ENCODE results near the gene A2ML1.
"Not testable (repeated sequence)": the region's sequence is repeated elsewhere in the genome, so short reads cannot be mapped to it uniquely, and the experiment has no call there.

The A2ML1 gene

DNA sequence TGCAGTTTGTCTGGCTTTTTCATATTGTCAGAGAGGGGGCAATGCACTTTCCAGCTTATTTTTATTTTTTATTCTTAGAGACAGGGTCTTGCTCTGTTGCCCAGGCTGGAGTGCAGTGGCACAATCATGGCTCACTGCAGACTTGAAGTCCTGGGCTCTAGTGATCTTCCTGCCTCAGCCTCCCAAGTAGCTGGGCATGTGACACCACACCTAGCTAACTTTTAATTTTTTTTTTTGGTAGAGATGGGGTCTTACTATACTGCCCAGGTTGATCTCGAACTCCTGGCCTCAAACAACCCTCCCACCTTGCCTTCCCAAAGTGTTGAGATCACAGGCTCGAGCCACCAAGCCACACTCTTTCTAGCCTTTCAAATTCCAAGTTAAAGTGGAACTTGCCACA, 3.9 kb upstream of the A2ML1 start:
- no peak for DNase-seq

DNA sequence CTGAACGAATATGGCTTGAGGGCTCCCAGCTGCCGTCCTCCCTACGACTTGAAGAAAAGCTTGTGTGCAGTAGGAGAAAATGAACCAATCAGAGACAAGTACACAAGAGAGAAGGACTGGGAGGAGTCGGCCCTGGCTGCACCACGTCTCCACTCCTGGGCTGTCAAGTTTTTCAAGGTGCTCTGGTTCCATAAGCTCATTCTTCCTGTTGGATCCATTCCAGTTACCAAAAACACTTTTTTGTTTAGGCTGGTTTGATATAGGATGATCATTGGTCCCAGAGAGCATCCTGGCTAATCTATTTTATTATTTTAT, 2.8 kb upstream of the A2ML1 start:
- no peak for DNase-seq

DNA sequence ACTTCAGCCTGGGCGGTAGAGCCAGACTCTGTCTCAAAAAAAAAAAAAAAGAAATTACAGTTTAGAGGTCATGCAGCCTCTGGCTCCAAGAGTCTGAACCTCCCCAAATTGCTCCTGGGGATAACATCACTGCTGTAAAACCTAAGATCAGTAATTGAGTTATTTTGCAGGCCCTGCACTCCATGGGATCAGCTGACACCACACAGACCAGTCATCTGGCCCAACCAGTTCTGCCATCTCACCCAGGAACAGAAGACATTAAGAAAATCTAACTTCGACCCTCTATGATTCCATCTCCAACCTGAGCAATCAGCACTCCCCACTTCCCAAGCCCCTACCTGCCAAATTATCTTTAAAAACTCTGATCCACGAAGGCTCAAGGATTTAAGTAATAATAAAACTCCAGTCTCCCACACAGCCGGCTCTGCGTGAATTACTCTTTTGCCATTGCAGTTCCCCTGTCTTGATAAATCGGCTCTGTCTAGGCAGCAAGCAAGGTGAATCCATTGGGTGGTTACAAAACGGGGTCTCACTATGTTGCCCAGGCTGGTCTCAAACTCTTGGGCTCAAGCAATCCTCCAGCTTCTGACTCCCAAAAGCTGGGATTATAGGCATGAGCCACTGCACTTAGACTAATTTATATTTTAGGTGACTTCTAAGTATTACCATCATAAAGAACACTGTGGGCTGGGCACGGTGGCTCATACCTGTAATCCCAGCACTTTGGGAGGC, 1.6 kb upstream of the A2ML1 start:
- not testable (repeated sequence) for DNase-seq

DNA sequence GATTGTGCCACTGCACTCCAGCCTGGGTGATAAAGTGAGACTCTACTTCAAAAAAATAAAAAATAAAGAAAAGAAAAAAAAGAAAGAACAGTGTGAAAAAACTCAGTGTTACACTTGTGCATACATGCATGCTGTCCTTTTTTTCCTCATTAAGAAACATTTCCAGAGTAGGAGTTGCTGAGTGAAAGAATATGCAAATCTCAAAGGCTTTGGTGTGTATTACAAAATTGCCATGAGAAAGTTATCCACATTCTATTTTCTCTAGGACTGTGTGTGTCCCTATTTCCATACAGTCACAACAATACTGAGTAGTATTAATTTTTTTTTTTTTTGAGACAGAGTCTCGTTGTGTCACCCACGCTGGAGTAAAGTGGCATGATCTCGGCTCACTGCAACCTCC, 830 bp upstream of the A2ML1 start:
- DNase-seq, result no peak

DNA sequence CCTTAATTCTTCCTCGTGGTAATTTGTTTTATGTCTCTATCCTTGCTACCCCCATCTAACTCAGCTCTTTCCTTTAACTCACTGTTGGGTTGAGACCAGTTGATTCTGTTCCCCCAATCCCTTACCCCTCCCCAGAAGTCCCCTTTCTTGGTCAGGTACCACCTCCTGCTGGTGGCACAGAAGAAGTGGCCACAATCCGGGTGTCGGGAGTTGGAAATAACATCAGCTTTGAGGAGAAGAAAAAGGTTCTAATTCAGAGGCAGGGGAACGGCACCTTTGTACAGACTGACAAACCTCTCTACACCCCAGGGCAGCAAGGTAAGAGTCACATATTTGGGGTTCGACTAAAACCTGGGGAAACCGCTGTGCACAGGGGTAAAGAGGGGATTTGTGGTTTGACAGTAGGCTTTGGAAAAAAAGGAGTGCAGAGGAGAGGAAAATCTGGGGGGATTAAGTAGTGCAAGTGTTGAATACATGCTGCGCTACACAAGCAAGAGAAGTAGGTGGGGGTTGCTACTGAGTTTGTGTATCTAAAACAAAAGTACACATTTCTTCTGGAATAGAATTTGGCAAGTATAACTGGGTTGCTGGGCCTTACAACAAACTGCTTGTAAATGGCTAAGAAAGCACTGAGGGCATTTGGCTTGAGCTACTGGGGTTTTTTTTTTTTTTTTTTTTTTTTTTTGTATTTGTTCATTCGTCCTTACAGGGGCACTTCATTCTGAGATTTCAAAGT, 1.3 kb downstream of the A2ML1 start:
- peak; percentile 19 for DNase-seq

DNA sequence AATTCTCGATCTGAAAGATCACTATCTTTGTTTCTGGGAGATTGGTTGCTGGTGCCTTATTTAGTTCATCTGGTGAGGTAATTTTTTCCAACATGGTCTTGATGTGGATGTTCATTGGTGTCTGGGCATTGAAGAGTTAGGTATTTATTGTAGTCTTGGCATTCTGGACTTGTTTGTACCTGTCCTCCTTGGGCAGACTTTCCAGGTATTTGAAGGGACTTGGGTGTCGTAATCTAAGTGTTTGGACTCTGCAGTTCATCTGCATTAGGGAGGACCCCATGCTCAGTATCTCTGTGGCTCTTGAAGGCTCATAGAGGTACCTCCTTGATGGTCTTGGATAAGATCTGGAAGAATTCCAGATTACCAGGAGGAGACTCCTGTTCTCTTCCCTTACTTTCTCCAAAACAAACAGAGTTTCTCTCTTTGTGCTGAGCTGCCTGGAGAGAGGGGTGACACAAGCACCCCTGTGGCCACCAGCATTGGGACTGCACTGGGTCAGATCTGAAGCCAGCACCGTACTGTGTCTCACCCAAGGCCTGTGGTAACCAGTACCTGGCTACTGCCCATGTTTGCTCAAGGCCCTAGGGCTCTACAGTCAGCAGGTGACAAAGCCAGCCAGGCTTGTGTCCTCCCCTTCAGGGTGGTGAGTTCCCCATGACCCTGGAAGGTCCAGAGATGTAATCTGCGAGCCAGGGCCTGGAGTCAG, 5.3 kb downstream of the A2ML1 start:
- DNase-seq, result no peak

DNA sequence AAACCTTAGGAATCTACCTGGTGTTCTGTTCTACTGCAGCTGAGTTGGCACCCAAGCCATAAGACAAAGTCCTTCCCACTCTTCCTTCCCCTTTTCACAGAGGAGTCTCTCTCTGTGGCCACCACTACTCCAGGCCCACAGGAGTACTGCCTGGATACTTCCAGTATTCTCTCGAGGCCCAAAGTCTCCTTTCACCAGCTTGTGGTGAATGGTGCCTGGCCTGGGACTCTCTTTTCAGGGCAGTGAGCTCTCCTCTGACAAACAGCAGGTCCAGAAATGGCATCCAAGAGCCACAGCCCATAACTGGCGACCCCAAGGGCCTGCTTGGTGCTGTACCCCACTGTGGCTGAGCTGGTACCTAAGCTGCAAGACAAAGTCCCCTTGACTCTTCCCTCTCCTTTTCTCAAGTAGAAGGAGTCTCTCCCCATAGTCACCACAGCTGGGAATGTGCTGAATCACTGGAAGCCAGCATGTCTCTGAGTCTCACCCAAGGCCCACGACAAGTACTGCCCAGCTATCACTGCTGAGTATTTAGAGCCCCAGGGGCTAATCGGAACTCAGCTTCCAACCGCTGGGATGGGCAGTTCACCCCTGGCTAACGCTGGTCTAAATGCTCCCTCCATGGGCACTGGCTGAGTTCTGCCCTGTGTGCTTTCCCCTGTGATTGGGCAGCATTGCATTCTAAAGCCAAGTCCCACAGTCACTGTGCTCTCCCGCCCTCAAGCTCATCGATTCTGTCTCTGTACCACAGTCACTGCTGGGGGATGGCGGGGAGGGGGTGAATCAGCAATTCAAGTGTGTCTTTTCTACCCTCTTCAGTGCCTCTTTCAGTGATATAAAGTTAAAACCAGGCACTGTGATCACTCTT, 6.1 kb downstream of the A2ML1 start:
- no peak for DNase-seq

DNA sequence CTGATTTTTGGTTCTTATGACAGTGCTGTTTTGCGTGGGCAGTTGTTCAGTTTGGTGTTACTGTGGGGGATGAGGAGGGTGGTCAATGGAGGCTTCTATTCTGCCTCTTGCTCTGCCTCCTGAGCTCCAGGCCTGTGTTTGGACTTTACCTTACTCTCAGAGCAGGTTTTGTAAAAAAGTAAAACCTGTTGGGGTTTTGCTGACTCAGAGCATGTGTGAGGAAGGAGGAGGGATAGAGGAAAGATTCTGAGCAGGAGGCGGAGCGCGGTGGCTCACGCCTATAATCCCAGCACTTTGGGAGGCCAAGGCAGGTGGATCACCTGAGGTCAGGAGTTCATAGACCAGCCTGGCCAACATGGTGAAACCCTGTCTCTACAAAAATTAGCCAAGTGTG, 6.7 kb downstream of the A2ML1 start:
- DNase-seq, result no peak

DNA sequence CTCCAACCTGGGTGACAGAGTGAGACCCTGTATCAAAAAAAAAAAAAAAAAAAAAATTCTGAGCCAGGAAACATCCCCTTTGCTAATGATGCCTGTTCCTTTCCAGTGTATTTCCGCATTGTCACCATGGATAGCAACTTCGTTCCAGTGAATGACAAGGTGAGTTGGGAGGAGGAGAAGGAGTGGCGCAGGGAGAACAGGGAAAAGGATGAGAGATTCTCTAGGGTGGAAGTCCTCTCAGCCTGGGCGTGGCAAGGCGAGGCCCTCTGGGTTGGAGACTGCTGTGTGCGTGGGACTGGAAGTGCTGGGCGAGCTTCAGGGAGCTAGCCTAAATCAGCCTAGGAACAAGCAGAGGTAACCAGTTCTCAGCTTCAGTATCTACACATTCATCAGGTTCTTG, 7.2 kb downstream of the A2ML1 start:
- DNase-seq, result no peak

DNA sequence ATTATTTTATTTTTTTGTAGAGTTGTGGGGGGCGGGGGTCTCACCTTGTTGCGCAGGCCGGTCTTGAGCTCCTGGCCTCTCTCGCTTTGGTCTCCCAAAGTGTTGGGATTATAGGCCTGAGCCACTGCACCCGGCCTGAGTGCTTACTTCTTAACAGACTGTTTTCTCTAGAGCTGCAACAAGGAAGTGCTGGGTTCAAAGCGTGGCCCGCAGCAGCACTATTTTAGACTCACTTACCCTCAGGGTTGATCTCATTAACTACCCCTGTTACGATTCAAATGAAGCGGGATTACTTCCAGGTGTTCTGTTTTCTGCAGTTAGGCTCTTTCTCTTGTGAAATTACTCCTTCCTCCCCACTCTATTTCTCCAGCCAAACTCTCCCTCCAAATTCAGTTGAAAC, 8.7 kb downstream of the A2ML1 start:
- no peak for DNase-seq

DNA sequence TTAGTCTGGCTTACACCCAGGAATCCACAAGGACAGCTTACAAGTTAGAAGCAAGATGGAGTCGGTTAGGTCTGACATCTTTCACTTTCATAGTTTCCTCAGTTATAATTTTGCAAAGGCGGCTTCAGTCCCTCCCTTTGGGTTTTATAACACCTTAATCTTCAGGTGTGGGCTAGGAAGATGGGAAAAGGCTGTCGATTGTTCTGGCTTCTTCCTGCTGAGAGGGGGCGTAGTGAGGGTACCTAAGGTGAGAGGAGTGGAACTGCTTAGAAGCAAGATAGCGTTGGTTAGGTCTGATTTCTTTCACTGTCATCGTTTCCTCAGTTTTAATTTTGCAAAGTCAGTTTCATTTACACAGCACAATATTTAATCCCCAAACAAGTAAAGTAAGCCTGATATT, 10.1 kb downstream of the A2ML1 start:
- DNase-seq, result no peak

DNA sequence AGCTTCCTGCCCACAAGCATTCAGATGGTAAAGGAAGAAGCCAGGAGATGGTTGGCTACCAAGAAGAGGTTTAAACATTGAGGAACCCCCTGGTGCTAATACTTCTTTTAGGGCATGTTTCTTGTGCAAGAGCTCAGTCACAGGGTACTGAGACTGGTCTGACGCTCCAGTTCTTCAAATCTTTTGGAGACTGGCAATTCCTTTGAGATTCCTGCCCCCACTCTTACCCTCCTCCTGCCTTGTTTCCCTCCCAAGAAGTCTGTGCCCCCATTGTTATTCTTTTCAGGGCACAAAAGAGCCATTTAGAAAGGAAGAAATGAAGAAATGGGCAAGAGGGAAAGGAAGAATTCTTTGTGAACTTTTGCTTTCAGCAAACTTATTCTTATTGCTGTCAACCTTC, 11.8 kb downstream of the A2ML1 start:
- no peak for DNase-seq

DNA sequence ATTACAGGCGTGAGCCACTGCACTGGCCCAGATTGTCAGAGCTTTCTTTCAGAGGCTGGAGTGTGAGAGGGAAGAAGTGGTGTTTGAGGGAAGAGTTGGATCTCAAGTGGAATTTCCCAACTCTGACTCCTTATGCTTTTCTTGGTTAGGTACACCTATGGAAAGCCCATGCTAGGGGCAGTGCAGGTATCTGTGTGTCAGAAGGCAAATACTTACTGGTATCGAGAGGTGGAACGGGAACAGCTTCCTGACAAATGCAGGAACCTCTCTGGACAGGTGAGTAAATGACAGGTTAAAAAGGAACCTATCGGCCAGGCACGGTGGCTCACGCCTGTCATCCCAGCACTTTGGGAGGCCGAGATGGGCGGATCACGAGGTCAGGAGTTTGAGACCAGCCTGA, 14.9 kb downstream of the A2ML1 start:
- no peak for DNase-seq

DNA sequence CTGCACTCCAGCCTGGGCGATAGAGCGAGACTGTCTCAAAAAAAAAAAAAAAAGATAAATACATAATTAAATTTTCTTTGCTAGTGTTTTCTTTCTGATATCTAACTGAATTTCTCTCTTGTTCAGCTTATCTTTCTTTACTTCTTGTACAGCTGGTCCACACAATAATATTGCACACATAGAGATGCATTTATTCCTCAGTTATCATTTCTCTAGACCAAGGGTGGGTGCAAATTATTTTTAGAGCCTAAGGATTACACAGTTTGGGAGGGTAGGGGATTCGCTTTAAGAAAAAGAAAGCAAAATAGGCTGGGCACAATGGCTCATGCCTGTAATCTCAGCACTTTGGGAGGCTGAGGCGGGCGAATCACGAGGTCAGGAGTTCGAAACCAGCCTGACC, 17.9 kb downstream of the A2ML1 start:
- DNase-seq, result no peak

DNA sequence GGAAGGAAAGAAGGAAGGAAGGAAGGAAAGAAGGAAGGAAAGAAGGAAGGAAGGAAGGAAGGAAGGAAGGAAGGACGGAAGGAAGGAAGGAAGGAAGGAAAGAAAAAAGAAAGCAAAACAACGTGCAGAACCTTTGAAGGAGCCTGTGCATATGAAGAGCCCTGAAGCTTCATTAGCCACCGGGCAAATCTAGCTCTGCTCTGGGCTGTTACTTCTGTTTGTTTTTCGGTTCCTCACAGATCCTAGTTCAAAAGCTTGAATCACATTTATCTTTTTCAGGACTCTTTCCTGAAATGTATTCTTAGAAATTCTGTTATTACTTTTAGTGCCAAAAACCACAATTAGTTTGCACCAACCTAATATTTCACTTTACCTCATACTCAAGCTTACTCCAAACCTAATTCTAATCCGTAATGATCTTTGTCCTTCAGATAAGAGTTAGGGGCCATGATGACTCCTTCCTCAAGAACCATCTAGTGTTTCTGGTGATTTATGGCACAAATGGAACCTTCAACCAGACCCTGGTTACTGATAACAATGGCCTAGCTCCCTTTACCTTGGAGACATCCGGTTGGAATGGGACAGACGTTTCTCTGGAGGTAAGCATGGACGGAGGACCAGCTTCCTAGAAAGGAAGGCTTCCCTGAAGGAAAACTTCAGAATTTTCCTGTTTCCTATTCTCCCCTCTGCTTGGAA, 18.7 kb downstream of the A2ML1 start:
- DNase-seq, result no peak

DNA sequence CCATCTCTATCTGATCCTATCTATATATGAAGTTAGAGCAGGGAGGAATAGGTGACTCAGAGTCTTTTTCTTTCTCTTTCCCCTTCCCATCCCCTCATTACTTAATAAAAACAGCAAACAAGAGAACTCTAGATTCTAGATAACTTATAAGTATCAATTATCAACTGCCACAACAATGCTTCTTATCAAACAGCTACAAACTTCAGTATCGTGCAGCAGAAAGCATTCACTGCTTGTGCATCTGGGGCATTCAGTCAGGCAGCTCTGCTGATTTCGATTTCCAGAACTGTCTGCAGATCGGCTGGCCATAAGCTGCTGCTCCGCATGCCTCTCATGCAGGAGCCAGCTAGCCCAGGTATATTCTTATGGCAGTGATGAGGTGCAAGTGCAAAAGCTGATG, 19.4 kb downstream of the A2ML1 start:
- DNase-seq, result no peak

DNA sequence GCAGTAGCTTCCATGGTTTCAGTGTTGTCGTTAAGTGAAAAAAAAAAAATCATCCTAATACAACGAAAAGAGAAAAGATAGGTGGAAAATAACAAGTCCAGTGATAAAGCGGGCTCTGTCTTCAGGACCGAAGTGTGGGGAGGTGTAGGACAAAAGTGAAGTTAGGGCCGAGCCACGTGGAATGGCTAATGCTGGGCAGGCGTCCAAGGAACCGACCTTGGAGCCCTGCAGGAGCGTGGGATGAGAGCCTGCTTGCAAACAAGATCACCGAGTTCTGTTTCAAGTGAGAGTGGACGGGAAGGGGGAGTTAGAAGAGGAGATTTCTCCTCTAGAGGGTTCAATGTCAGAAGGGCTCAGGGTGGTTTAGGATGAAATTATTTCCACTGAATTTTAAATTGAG, 22.2 kb downstream of the A2ML1 start:
- DNase-seq, result no peak

DNA sequence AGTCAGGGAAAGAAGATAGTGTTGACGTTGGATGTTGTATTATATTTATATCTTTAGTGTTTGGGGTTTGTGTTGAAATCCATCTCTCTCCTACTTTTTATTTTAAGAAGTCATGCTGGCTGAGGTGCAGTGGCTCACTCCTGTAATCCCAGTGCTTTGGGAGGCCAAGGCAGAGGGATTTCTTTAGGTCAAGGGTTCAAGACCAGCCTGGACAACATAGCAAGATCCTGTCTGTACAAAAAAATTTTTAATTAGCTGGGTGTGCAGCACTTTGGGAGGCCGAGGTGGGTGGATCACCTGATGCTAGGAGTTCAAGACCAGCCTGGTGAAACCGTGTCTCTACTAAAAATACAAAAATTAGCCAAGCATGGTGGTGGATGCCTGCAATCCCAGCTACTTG, 23.9 kb downstream of the A2ML1 start:
- no peak for DNase-seq

DNA sequence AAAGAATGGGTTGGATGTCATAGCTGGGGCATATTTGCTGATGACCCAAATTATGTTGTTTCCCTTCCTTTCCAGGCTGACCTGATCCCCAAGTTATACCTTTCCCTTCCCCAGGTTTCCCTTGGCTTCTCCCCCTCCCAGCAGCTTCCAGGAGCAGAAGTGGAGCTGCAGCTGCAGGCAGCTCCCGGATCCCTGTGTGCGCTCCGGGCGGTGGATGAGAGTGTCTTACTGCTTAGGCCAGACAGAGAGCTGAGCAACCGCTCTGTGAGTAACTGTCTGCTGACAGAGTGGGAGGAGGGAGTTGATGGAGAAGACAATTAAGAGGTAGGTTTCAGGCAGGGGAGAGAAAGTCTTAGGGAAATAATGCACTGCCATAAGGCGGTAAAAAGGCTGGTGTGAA, 25.0 kb downstream of the A2ML1 start:
- DNase-seq, result no peak

DNA sequence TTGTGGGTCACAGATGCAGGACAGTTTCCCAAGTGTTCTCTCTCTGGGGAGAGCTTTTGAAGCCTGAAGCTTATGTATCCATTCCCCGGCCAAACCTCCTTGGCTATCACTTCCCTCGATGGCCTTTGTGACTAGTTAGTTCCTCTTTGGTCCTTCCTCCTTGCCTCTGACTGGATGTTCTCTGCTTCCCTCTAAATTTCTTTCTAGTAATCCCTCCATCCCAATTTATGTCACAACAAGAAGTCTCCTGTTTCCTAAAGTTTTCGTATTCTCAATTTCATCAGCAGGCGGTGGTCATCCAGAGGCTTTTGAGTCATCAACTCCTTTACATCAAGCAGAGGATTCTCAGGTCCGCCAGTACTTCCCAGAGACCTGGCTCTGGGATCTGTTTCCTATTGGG, 27.5 kb downstream of the A2ML1 start:
- no peak for DNase-seq

DNA sequence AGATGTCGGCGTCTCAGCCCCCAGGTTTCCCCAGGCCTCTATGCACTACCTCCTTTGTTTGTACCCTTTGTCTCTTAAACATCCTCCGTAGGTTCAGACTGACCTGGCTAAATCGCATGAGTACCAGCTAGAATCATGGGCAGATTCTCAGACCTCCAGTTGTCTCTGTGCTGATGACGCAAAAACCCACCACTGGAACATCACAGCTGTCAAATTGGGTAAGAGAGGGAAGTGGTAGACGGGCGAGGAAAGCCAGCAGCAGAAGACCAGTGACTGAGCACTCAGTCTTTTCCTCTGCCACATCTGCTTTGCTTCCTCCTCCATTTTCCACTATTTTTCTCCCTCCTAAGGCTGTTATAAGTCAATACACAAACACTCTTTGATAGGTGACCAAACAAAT, 29.7 kb downstream of the A2ML1 start:
- DNase-seq, result no peak

DNA sequence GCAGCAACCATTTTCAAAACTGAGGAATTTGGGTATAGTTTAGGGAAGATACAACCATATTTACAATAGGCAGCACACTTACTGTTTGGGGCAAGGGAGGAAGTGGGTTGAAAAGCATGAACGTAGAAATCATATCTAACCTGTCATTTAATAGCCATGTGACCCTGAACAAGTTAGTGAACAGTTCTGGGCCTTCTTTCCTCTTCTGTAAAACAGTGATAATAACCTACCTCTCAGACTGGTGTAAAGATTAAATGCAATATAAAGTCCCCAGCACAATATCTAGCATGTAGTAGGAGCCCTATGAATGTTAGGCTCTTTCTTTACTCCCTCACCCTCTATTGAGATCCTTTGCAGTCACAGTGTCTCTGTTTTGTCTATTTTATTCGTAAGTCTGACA, 33.5 kb downstream of the A2ML1 start:
- DNase-seq, result no peak

DNA sequence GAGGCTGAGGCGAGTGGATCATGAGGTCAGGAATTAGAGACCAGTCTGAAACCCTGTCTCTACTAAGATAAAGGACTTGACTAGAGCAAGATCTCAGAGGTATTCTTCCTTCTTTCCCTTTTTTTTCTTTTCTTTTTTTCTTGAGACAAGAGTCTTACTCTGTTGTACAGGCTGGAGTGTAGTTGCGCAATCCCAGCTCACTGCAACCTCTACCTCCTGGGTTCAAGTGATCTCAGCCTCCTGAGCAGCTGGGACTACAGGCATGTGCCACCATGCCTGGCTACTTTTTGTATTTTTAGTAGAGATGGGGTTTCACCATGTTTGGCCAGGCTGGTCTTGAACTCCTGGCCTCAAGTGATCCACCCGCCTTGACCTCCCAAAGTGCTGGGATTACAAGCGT, 37.0 kb downstream of the A2ML1 start:
- DNase-seq, result not testable (repeated sequence)
